Measurements from ENCODE around the gene PRKAR2B. TPM values are rescaled to one million over a fixed set of nuclear protein-coding genes. Genes with fewer than 3 reads are reported as not detected.

PRKAR2B gene
- total RNA-seq, 1 donor, result 2.7 TPM

DNA sequence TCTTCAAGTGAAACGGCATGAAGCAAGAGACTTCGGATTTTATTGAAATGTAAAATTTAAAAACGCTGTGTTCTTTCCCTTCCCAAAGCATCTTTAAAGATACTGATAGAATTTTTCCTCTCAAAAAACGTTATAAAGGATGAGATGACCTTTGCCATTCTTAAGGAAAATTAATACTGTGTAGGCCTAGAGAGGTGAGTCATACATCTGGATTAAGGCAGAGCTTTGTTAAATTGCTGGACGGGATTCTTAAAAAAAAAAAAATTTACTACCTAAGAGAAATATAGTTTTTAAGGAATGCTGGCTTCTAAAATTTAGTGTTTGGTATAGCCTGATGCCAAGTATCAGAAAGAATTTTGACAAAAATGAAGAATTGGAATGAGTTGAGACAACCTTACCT is 118.0 kb downstream of the PRKAR2B start:
- no peak overlapping the region for H3K4me3 ChIP-seq (ENCODE audit: low read depth, low read length)
- no peak for DNase-seq (ENCODE audit: low read depth)
- TF ChIP-seq, protein P1, sequence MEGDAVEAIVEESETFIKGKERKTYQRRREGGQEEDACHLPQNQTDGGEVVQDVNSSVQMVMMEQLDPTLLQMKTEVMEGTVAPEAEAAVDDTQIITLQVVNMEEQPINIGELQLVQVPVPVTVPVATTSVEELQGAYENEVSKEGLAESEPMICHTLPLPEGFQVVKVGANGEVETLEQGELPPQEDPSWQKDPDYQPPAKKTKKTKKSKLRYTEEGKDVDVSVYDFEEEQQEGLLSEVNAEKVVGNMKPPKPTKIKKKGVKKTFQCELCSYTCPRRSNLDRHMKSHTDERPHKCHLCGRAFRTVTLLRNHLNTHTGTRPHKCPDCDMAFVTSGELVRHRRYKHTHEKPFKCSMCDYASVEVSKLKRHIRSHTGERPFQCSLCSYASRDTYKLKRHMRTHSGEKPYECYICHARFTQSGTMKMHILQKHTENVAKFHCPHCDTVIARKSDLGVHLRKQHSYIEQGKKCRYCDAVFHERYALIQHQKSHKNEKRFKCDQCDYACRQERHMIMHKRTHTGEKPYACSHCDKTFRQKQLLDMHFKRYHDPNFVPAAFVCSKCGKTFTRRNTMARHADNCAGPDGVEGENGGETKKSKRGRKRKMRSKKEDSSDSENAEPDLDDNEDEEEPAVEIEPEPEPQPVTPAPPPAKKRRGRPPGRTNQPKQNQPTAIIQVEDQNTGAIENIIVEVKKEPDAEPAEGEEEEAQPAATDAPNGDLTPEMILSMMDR (IDR thresholded peaks at IDR 0.05; ENCODE audit: insufficient read depth, low read length), result no peak

DNA sequence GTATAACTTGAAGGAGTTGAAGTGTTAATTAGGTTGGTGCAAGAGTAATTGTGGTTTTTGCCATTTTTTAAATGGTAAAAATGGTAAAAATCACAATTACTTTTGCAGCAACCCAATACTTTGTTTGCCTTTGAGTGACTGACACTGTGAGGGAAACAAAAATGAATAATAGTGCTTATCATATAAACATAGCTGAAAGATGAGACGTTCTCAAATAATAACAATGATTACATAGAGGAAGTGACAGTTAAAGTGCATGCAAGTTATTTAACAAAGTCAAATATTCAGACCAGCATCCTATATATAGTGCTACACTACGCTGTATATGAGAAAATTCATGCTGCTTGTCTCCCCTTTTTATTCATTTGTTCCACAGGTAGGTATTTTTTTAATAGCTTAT is 119.6 kb downstream of the PRKAR2B start:
- TF ChIP-seq, protein P1 (IDR thresholded peaks at IDR 0.05; ENCODE audit: insufficient read depth, low read length), result no peak
- no peak overlapping the region for H3K4me3 ChIP-seq (ENCODE audit: low read depth, low read length)
- no peak for DNase-seq (ENCODE audit: low read depth)

DNA sequence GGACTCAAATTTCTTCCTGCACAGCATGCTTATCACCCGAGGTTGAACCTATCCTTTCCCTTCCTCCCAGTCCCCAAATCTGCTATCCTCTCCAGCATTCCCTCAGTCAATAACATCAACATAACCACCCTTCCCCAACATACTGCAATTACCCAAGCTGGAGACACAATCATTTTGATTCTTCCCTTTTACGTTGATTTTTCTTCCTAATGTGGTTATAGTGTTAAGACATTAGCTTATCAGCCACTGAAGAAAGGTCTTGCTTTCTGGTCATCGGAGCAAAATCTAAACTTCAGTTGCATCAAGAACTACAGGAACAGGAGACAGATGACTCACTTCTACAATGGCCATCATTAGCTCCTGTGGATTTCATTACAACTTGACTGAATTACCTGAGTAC is 120.8 kb downstream of the PRKAR2B start:
- DNase-seq (ENCODE audit: low read depth), result no peak
- no peak overlapping the region for H3K4me3 ChIP-seq (ENCODE audit: low read depth, low read length)
- TF ChIP-seq, protein P1 (IDR thresholded peaks at IDR 0.05; ENCODE audit: insufficient read depth, low read length), result no peak

DNA sequence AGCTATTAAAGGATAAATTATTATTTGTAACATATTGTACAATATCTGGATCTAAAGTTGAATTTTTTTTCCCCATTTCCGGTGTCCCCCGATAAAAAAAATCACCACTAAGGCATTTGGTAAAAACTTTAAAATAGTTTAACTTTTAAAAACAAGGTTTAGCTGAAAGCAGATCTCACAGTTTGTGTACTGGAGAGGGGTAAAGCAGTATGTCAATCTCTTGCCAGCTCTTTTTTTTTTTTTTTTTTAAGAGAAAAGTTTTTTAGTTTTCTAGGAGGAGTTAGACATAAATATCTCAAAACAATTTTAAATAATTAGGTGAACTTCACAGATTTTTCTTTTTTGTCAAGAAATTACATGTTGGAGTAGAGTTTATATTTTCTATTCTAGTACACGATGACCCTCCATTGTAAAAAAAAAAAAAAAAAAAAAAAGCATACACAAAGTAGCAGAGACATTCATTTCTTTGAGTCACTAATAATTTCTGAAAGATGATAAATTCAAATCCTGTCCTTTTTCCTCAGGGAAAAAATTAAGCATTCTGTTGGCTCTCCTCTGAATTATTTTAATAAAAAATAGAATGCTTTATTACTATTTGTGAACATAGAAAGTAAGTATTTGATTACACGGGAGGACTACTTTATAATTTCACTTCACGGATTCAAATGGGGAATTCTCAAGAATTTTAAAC is 122.4 kb downstream of the PRKAR2B start:
- DNase-seq (ENCODE audit: low read depth), result peak; percentile 8
- peak overlapping the region; percentile 68 for H3K4me3 ChIP-seq (ENCODE audit: low read depth, low read length)
- TF ChIP-seq, protein P1 (IDR thresholded peaks at IDR 0.05; ENCODE audit: insufficient read depth, low read length), result no peak

DNA sequence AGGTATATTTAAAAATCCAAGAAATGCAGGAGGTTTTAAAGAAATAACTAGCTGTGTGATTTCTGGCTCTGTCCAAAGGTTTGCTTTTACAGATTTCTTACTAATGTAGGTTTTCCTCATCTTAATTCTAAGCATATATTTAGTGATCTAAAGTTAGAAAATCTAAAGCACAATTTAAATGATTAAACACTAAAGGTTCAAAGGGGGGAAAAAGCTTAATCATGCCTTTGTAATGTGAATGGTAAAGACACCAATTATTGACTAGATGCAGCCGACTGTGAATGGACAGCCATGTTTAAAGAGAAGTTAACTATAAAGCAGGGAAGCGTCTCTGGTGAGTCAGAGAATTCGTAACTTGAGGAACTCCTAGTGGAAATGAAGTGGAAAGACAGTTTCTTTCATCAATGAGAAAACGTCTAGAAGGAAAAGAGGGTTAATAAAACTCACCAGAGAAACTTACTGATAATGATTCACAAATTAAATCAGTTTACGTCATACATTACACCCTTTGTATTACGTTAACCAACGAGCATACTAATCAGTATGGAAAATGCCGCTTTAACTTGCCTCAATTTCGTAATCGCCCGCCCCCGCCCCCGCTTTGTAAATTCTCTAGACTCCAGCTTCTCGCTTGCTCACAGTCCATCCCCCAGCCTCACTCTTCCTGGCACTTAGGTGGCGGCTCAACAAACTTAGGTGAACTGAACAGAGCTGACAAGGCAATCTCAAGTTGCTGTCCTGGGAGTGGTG is 123.2 kb downstream of the PRKAR2B start:
- DNase-seq (ENCODE audit: low read depth), result peak; percentile 91
- TF ChIP-seq, protein P1 (IDR thresholded peaks at IDR 0.05; ENCODE audit: insufficient read depth, low read length), result peak; percentile 58
- peak overlapping the region; percentile 68 for H3K4me3 ChIP-seq (ENCODE audit: low read depth, low read length)

DNA sequence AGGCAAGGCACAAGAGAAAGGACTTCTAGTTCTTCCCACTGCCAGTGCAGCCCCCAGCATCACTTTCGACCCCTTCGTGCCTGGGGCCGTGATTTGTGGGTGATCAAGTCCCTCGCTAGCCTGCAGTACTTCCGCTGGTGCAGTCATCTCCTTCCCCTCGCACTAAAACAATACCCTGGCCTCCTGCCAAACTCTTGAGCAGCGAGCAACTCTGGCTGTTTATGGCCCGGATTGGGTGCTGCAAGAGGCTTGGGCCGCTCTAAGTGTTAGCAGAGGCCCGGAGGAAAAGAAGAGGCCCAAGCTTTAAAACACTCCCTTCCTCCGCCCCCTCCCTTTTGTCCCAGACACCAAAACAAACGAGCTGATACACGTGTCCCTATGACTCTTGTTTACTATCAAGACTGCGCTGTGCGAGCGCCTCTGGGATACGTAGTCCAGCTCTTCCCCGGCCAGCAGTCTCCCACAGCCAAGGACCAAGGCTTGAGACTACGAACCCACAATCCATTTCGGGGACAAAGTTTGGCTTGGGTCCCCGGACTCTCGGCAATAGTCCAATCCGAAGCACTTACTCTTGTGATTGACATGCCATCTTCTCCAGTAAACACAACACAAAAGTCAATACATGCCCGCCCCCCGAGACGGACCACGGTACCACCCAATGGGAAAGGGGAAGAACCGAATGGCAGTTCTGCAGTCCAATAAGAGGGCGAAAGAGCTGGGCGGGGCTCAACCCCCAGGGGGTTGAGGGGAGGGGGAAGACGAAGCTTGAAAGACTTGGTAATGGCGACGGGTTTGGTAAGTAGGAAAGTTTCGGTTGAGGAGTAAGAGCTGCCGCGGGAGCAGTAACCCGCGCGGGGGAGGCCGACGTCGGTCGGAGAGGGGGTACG is 124.0 kb downstream of the PRKAR2B start, which contains the start of gene HBP1:
Gene HBP1 (plus strand): TSS at position 771 of the 887 bp plus-strand sequence. CDS start 10,891 bp downstream, outside the sequence.
- TF ChIP-seq, protein P1 (IDR thresholded peaks at IDR 0.05; ENCODE audit: insufficient read depth, low read length), result no peak
- DNase-seq (ENCODE audit: low read depth), result peak; percentile 100
- peak within 1 kb of the TSS; percentile 73 for H3K4me3 ChIP-seq (ENCODE audit: low read depth, low read length)

Data from fibroblast of the aortic adventitia (primary cell).